NCI-H748 (cell line): ENCODE measurements around the gene PDE9A.

ENCODE experiments used
- DNase-seq: peaks from one replicate; lab custom pipeline; 2025; ENCODE audit not compliant: unreplicated experiment; lab: John Stamatoyannopoulos, UW

The PDE9A gene

DNA sequence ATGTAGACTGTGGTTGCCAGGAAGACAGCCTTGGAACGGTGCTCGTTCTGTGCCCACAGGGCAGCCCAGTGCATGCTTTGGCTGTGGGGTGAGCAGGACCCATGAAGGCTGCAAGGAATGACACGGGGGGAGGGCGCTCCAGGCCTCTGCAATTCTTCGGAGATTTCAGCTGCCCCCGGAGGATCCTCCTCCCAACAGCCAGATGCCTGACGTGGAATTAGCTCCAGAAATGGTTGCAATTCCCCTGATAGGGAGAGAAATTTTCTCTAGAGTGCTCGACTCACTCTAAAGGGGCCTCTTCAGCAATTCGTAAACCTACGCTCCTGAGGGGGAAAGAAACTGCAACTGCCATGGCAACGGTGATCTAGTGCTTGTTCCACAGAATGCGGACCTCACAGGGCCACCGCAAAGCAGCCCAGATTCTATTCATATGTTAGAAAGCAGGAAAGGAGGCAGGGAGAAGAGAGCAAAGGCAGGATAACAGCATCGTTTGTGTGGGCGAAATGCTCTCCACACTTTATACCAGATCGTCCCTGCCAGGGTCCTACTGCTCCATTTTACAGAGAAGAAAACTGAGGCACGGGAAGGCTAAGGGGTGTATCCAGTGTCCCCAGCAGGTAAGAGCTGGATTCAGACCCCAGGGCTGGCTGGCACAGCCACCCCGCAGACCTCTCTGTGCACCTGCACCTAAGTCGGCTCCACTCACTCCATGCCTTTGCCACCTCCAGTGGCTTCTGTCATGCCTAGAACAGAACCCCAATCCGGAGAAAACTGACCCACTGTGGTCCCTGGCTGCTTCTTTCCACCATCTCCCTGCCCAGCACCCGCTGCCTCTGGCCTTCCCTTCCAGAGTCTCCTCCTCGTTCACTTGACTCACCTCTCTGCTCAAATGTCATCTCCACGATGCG lies 11.9 kb upstream of the PDE9A start:
- no peak for DNase-seq

DNA sequence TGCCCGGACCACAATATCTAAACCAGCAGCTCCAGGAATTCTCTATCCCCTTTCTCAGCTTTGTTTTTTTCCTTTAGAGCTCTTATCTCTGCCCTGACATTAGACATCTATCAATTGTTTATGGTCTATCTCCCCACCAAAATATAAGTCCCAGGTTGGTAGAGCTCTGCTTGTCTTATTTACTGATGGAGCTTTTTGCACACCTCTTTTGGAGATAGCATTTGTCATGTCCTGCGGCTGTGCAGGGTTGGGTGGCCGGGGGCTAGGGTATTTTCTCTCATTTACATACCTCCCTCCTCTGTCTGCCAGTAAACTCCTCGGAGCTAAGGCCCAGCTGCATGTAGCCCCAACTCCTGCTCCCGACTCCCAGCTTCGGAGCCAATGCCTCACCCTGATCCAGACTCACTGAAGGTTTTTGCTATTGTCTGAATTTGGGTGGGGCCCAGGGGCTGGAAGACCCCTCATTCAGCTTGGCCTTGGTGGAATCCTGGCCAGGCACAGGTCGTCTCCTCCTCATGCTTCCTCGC lies 11.1 kb upstream of the PDE9A start:
- no peak for DNase-seq

DNA sequence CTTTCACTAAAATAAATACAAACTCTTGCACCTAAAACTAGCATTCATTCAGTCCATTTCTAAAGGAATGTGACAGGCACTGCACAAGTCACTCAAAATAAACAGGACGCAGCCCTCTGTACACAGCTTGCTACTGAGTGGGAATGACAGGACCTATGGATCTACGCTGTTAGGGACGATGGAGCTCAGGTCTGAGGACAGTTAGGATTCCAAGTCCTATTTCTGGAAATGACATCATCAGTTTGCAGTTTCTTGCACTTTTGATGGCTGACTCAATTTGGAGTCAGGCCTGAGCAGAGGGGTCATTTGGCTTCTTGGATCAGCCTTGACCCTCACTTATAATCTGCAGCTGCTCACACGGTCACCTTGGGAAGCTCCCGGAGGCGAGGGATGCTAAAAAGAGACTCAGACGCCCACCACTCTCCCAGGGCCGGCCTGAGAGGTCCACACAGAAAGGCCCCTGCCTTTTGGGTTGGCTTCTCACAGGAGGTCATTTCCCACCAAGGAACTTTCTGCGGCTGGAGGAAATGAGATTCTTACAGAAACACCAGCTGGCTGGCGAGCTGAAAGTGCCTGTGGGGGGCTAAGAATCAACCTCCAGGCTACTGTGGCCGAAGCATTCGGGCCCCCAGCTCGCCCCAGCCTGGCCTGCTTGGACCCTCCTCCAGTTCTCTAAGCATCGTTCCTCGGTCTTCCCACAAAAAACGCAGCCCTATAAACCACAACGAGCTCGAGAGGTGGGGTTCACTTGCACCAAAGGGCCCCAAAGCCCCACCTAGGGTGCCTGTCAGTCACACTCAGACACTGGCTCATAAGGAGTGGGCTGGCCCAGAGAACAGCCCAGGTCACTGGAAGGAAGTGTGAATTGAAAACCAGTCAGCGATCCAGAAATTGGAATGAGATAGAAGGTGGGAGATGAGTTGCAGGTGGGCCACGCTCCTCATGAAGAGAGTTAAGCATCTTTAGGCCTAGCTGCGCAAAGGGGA lies 8.9 kb upstream of the PDE9A start:
- no peak for DNase-seq

DNA sequence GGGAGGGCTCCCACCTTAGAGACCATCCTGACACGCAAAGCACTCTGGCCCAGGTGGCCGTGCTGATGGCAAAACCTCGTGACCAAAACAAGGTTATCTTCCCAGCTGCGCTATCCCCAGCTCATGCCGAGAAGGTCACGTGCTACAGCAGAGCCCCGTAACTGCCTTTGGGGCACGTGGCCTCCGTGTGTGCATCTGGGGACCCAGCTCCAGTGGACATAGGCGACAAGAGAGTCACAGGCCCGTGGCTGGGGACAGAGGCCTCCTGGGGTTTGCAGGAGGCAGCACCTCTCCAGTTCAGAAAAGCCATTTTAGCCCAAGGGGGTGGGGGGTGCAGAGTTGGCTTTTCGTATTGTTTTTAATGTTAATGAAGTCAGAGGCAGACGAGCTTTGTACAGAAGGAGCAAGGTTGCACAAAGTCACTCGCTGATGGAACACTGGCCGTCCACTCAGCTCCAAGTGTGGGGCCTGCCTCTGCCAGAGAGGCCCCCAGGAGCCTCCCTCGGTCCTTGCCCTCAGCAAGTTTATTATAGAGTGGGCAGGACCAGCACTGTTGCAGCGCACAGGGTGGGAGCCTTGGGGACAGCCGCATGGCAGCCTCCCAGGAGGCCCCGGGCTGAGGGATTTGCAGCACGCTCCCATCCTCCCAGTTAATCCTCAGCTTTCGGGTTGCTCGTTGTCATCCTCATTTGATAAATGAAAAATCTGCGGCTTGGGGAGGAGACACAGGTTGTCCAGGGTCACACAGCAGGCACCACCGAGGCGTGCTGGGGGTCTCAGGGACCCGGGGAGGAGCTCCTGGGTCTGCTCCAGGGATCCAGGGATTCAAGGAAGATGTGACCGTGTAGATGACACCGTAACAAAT lies 8.0 kb upstream of the PDE9A start:
- no peak for DNase-seq

DNA sequence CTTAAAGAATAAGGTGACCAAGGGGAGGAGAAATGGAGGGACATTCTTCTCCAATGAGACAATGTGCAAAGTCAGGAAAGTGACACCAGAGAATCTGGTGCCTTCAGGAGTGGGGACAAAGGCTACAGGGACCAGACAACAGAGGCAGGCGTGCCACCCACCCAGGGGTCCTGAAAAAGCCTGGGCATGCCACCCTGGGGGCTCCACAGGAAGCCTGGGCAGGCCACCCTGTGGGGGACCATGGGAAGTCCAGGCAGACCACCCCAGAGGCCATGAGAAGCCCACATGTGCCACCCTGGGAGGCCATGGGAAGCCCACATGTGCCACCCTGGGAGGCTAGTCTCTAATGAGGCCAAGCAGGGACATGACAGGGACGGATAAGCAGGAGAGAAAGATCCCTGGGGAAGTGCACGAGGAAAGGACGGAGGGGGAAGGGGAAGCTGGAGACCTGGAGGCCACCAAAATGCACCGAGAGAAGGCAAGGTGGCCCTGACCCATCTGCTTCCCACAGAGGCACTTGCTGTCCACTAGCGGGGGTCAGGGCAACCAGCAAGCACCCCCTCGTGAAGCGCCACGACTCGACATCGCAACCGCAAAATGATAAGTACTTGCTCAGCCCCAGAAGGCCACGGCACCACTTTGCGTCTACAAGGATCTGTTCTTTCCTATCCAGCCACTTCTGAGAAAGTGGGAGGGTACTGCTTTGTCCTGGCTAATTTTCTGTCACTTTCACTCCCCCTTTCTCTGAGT lies 7.2 kb upstream of the PDE9A start:
- no peak for DNase-seq

DNA sequence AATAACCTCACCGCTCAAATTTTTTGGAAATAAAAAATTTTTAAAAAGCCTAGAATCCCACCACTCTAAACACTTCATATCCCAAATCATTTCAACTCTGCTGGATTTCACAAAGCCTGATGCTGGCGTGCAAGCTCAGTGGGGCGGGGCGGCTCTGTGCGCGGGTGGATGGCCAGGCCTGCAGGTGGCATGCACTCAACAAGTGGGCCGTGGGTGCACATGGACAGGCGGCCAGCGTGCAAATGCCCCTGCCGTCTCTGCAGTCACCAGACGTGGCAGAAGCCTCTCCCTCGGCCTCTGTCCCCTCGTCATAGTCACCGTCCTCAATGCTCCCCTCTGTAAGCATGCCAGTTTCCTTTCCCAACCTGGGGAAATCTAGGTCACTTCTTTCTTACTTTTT lies 6.6 kb upstream of the PDE9A start:
- no peak for DNase-seq

DNA sequence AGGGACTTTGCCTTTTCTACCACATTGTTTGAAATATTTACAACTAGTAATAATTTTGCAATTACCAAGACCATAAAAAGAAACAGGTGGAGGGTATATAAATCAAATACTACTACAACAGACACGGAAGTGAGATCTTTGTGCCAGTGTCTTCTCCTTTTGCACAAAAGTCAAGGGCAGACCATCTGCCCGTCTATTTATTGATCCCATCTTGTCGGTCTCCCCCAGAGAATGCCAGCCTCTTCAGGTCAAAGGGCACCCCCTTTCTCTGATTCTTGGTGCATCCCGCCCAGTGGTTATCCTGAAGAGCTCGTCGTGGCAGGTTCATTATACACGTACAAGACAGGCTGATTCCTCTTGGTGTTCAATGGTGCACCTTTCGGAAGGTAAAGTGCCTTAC lies 4.8 kb upstream of the PDE9A start:
- DNase-seq, result no peak

DNA sequence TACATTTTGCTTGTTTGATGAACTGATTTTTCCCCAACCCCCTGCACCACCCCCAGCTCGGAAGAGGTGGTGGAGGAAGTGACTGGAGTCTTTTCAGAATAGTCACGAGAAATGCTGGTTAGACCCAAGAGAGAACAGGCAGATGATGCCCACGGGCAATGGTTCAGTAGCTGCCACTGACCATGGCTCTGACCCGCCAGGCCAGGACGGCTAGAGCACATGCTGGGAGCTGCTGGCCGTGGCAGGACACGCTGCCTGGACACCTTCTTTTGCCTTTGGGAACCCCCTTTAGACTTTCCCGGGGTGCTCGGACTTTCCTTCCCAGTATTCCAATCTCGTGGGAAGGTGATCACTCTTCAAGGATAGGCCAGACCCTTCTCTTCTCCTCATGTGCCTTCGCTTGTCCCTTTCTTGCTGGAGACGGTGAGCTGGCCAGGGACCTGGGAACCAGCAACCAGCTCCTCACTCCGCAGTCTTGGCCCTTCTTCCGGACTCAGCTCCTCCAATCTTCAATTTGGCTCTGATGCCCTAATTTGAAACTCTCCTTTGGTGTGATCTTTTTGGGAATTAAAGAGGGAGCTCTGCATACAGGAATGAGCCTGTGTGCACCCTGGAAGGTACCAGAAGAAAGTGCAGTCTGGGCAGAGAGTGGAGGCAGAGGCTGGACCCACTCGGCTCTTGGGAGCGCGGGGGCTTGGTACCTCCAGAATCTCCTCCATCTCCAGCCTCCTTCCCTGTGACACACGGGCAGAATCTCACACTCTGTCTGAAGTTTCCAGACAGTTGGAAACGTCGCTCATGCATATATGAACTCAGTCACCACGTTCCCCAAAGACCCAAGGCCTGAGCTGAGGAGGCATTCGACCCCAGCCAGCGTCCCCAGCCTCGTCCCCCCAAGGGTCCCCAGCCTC lies 4.0 kb upstream of the PDE9A start:
- no peak for DNase-seq

DNA sequence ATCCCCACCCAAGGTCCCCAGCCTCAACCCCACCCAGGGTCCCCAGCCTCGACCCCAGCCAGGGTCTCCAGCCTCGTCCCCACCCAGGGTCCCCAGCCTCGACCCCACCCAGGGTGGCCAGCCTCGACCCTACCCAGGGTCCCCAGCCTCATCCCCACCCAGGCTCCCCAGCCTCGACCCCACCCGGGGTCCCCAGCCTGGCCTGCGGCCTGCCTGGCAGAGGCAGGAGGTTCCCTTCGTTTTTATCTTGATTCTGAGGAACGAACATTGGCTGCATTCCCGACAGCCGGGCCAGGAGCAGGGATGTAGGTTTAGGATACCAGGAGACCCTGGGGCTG lies 3.4 kb upstream of the PDE9A start:
- no peak for DNase-seq

DNA sequence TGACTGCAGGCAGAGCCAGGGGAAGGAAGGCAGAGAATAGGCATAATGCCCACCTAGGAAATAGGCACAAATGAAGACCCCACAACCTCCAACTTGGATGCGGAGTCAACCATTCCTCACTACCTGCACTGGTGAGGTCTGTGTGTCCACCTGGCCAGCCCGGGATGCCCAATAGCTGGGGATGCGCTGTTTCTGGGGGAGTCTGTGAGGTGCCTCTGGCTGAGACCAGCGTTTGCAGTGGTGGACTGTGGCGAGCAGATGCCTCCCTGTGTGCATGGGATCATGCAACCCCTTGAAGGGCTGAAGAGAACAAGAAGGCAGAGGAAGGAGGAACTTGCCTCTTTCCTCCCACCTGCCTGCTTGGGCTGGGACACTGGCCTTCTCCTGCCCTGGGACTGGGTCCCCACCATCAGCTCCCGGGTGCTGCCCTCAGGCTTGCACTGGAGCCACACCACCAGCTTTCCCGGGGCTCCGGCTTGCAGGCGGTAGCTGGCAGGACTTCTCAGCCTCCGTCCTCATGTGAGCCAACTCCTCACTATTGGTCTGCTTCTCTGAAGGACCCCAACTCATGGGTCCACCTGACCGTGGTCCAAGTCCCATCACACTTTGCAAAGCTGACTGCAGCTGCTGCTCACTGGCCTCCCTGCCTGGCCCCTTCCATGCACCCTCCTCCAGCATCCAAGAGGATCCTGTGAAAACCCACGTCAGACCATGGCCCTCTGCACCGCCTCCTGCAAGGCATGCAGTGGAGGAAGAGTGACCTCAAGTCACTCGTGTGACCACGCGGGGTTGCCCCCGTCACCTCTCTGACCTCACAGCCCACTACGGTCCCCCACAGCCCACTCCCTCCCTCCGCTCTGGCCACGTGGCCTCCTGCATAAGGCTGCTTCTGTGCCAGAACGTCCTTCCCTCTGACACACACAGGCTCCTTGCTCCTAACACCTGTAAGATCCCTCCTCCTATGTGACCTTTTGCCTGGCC lies 2.7 kb upstream of the PDE9A start:
- DNase-seq, result no peak

DNA sequence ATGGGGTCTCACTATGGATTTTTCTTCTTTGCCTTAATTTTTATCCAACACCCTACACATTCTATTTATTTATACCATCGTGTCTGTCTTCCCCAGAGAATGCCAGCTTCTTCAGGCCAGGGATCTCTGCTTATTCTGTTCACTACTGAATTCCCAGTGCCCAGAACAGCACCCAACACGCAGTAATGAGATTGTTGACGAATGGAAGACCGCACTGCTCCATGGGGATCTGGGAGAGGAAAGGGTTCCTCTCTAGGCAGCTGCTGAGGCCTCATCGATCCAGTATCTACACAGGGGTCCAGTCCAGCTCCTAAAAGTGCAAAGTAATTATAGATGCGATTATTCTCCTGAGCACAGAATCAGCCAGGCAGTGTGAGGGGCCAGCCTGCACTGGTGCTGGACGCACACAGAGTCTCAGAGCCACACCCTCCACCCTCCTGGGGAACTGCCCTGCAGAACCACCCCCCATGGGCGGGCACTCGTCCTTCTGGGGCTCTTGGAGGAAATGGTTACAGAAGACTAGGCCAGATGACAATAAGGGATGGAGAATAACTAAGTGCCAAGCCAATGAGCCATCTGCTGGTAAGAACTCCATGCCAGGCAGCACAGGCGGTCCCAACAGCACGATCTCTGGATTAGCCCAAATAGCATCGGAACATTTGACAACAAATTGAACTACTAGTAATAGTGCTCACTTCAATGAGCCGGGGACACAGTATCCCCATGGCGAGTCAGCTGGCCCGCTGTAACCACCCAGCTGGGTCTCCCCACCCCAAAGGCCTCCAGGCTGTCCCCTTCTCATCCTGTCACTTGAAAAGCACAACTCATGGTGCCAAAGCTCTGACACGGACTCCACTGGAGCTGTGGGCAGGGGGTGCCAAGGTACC lies 1.7 kb upstream of the PDE9A start:
- DNase-seq, result peak; percentile 13

DNA sequence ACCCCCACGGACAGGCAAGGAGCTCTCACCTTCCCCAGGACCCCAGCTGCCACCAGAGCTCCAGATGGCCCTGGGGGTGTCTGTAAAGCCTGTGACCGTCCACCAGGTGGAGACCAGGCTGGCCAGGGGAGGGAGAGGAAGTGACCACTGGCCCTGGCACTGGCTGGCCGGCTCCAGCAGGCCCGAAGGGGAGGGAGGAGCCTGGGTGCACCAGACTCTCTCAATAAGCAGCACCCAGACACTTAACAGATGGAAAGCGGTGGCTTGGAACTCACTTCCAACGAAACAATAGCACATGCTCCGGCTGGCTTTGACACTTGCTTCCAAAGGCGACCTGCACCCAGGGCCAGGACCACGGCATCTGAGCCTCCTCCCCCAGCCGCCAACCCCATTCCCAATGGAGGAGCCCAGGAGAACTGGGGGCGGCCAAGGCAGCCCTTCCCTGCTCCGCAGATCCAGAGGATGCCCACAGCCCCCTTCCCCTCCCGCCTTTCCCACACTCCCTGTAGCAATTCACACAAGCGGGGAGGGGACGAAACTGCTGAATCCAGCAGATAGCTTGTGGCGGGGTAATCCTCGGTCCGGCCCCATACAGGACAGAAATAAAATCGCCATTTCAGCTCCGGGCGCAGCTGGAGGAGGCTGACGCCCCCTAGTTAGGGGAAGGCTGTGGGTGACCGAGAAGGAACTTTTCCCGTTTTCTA lies 742 bp upstream of the PDE9A start:
- DNase-seq, result peak; percentile 63

DNA sequence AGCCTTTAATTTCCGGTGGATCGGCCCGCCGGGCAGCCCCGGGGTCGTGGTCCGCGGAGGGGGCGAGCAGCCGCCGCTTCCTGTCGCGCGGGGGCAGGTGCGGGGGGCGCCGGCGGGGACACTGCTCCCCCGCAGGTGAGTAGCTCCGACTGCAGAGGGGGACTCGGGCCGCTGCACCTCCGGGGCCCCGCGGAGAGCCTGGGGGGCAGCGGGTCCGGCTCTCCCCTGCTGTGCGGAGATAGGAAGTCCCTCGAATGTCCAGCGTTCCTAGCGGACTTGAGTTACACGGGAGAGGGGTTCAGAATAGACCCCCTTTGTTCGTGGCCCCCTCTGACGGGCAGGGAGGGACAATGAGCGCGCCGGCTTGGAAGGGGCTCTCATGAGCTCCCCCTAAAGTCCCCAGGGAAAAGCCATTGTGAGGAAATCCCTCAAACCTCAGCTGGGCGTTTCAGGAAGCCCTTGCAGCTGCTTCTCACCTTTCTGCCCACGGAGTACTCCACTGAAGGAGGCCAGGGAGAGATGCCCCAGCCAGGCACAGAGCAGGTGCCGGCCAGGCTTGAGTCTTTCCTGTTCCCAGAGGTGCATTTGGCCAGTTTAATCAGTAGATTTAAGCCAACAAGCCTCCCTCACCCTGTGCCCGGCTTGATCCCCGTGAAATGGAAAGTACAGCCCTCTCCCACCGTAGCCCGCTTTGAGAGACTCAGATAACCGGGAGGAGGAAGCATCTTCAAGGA lies 925 bp downstream of the PDE9A start:
- peak; percentile 73 for DNase-seq

DNA sequence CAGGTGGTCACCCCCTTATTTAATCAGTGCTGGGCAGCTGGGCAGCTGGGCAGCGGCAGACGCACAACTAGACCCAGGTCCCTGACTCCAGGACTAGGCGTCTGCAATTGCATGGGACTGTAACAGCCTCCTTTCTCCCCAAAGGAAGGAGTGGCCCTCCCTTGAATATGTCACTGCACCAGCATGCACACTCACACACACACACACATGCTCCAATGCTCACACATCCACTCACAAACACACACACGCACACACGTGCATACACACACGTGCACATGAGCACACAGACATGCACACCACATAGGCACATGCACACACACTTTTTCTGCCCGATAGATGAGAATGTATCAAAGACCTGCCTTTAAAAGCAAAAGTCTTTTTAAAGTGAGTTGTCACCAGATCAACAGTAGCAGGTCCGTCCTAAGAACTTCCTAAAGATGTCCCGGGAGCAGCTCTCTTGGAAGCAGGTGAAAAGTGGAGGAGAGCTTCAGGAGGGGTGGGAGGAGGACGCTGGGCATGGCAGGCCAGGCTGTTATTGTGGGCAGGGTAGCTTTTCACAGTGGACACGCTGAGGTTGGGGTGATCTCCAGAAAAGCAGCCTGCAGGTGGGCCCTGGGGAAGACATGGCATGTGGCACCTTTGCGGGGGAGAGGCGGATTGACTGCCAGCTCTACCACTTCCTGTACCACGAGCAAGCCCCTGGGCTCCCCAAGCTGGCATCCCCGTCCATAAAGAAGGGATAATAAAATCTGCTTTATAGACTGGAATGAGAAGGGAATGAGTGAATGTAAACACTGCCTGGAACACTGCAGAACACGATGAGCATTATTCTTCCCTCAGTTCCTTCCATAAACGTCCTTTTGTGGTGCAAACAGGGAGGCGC lies 1.7 kb downstream of the PDE9A start:
- no peak for DNase-seq
